Stimulated activated CD4-positive, alpha-beta T cell treated with anti-CD3 and anti-CD28 coated beads, Interleukin-2, amount 100 ng/mL, for 4 hours (primary cell): Measurements from ENCODE around the gene DISC1.

Source experiments
- DNase-seq: peaks from one replicate; pipeline ENCODE4 v3.0.0-alpha.2; 2020; ENCODE audit warnings: low read depth

Gene DISC1

GRCh38 chr1:231857609-231858135 lies 231.1 kb downstream of the DISC1 start:
- no peak for DNase-seq

- DNase-seq: no peak
Observed at GRCh38 chr1:231860221-231861088, 233.9 kb downstream of the DISC1 start.

- DNase-seq: no peak
Observed at GRCh38 chr1:231861541-231862481, 235.2 kb downstream of the DISC1 start.

- DNase-seq: no peak
Observed at GRCh38 chr1:231862611-231863010, 236.0 kb downstream of the DISC1 start.

GRCh38 chr1:231865331-231865730 lies 238.7 kb downstream of the DISC1 start:
- no peak for DNase-seq

GRCh38 chr1:231866392-231867331 lies 240.1 kb downstream of the DISC1 start:
- DNase-seq: peak; percentile 22

- DNase-seq: no peak
Observed at GRCh38 chr1:231867607-231868006, 241.0 kb downstream of the DISC1 start.

- no peak for DNase-seq
Observed at GRCh38 chr1:231869364-231869763, 242.8 kb downstream of the DISC1 start.

GRCh38 chr1:231871471-231871870 lies 244.9 kb downstream of the DISC1 start:
- DNase-seq: no peak

GRCh38 chr1:231871878-231872277 lies 245.3 kb downstream of the DISC1 start:
- DNase-seq: no peak

- DNase-seq: no peak
Observed at GRCh38 chr1:231872461-231872910, 245.9 kb downstream of the DISC1 start.

- no peak for DNase-seq
Observed at GRCh38 chr1:231878737-231879136, 252.1 kb downstream of the DISC1 start.

GRCh38 chr1:231879296-231879695 lies 252.7 kb downstream of the DISC1 start:
- no peak for DNase-seq

GRCh38 chr1:231882333-231882732 lies 255.7 kb downstream of the DISC1 start:
- no peak for DNase-seq

- DNase-seq: no peak
Observed at GRCh38 chr1:231882790-231883189, 256.2 kb downstream of the DISC1 start.

GRCh38 chr1:231883382-231883781 lies 256.8 kb downstream of the DISC1 start:
- DNase-seq: no peak

GRCh38 chr1:231885209-231885854 lies 258.7 kb downstream of the DISC1 start:
- no peak for DNase-seq

GRCh38 chr1:231887166-231887565 lies 260.6 kb downstream of the DISC1 start:
- no peak for DNase-seq

GRCh38 chr1:231887866-231888265 lies 261.3 kb downstream of the DISC1 start:
- no peak for DNase-seq

- no peak for DNase-seq
Observed at GRCh38 chr1:231890791-231891190, 264.2 kb downstream of the DISC1 start.
